IMR-90 (cell line): ENCODE measurements around the gene MLKL. TPM values are rescaled to one million over a fixed set of nuclear protein-coding genes. Genes with fewer than 3 reads are reported as not detected.

Source experiments
- ATAC-seq: fragments of 200-7000 bp; cut with Tn5 transposase; 2 replicates; pipeline ENCODE4 v1.9.1; 2020; ENCODE audit warnings: low read depth, mild to moderate bottlenecking, moderate library complexity
- BruUV-seq: library from RNA; stranded (reverse); fragments of 400-500 nt; replicated peaks from 2 replicates; lab custom pipeline; 2021; lab: Mats Ljungman, UMichigan
- CTCF ChIA-PET: fragments of 300-600 bp; formaldehyde crosslinking; extraction: SDS; loops from one replicate; lab custom pipeline; 2021; ENCODE audit warnings: antibody characterized with exemption; lab: Yijun Ruan, JAX
- POLR2A ChIA-PET: fragments of 300-600 bp; sonication (Branson Sonifier 250); formaldehyde crosslinking; loops from one replicate; lab custom pipeline; 2022; ENCODE audit warnings: antibody characterized with exemption; ENCODE audit not compliant: unreplicated experiment; lab: Charles Lee
- DNase-seq: peaks from one replicate; pipeline ENCODE4 v3.0.0; 2013
- H2AFZ ChIP-seq: replicated peaks from 2 replicates; pipeline ENCODE3; 2013; ENCODE audit warnings: low read length, mild to moderate bottlenecking; ENCODE audit not compliant: poor library complexity
- H2AK5ac ChIP-seq: 2 replicates; pipeline ENCODE4 v1.6.1; 2013; ENCODE audit warnings: low read depth, low read length, inconsistent platforms
- H2AK9ac ChIP-seq: replicated peaks from 2 replicates; pipeline ENCODE3; 2013; ENCODE audit warnings: mild to moderate bottlenecking, low read depth, low read length, moderate library complexity; ENCODE audit not compliant: poor library complexity
- H2BK120ac ChIP-seq: 2 replicates; pipeline ENCODE4 v1.6.1; 2013; ENCODE audit warnings: low read depth, low read length, inconsistent platforms
- H2BK15ac ChIP-seq: 3 replicates; pipeline ENCODE4 v1.6.1; 2013; ENCODE audit warnings: low read depth, low read length, inconsistent platforms
- H2BK20ac ChIP-seq: 2 replicates; pipeline ENCODE4 v1.6.1; 2013; ENCODE audit warnings: low read depth, mild to moderate bottlenecking, inconsistent platforms, low read length, moderate library complexity
- H2BK5ac ChIP-seq: 2 replicates; pipeline ENCODE4 v1.6.1; 2013; ENCODE audit warnings: mild to moderate bottlenecking, low read depth, low read length, inconsistent platforms; ENCODE audit not compliant: poor library complexity, severe bottlenecking
- H3K14ac ChIP-seq: replicated peaks from 2 replicates; pipeline ENCODE4 v1.6.1; 2013; ENCODE audit warnings: low read depth, low read length, inconsistent platforms
- H3K18ac ChIP-seq: 2 replicates; pipeline ENCODE4 v1.6.1; 2013; ENCODE audit warnings: low read depth, low read length, control low read depth
- H3K23ac ChIP-seq: 2 replicates; pipeline ENCODE4 v1.6.1; 2013; ENCODE audit warnings: low read depth, low read length, inconsistent platforms
- H3K27ac ChIP-seq: 2 replicates; pipeline ENCODE4 v1.5.1; 2013; ENCODE audit warnings: mild to moderate bottlenecking, control low read depth, low read length; ENCODE audit not compliant: insufficient read depth
- H3K27me3 ChIP-seq: 2 replicates; pipeline ENCODE4 v1.6.1; 2013; ENCODE audit warnings: low read length; ENCODE audit not compliant: control insufficient read depth, insufficient read depth
- H3K36me3 ChIP-seq: 2 replicates; pipeline ENCODE4 v1.6.1; 2013; ENCODE audit warnings: low read length, mixed read lengths; ENCODE audit not compliant: control insufficient read depth, insufficient read depth
- H3K4ac ChIP-seq: 2 replicates; pipeline ENCODE4 v1.6.1; 2013; ENCODE audit warnings: low read depth, low read length, inconsistent platforms
- H3K4me1 ChIP-seq: 2 replicates; pipeline ENCODE4 v1.6.1; 2013; ENCODE audit warnings: low read length, mixed read lengths; ENCODE audit not compliant: control insufficient read depth, insufficient read depth
- H3K4me2 ChIP-seq: 2 replicates; pipeline ENCODE4 v1.6.1; 2013; ENCODE audit warnings: low read depth, mild to moderate bottlenecking, control low read depth, low read length, moderate library complexity
- H3K4me3 ChIP-seq: 2 replicates; pipeline ENCODE4 v1.5.1; 2013; ENCODE audit warnings: low read depth, mild to moderate bottlenecking, control low read depth, low read length, moderate library complexity; ENCODE audit not compliant: insufficient read depth
- H3K56ac ChIP-seq: 2 replicates; pipeline ENCODE4 v1.6.1; 2013; ENCODE audit warnings: low read length, inconsistent platforms; ENCODE audit not compliant: insufficient read depth; ENCODE audit errors: extremely low read depth
- H3K79me1 ChIP-seq, 2 experiments: 2 replicates each; pipeline ENCODE4 v1.6.1; 2013; ENCODE audit warnings: low read length in 2 of 2, inconsistent platforms in 1 of 2, low read depth in 1 of 2
- H3K9ac ChIP-seq: 2 replicates; pipeline ENCODE4 v1.6.1; 2013; ENCODE audit warnings: low read depth, low read length, control low read depth
- H3K9me1 ChIP-seq: 2 replicates; pipeline ENCODE4 v1.6.1; 2013; ENCODE audit warnings: low read length, inconsistent platforms; ENCODE audit not compliant: insufficient read depth
- H3K9me3 ChIP-seq: 2 replicates; pipeline ENCODE4 v1.6.1; 2013; ENCODE audit warnings: low read length; ENCODE audit not compliant: control insufficient read depth, insufficient read depth
- H4K20me1 ChIP-seq: 2 replicates; pipeline ENCODE4 v1.6.1; 2013; ENCODE audit warnings: low read length, inconsistent platforms; ENCODE audit not compliant: insufficient read depth
- H4K5ac ChIP-seq: 2 replicates; pipeline ENCODE4 v1.6.1; 2013; ENCODE audit warnings: mild to moderate bottlenecking, low read depth, low read length, control low read depth
- H4K8ac ChIP-seq, 2 experiments: 2 replicates each; pipeline ENCODE4 v1.6.1; 2013; ENCODE audit warnings: low read depth in 2 of 2, low read length in 2 of 2, control low read depth in 1 of 2, inconsistent platforms in 1 of 2
- H4K91ac ChIP-seq: 2 replicates; pipeline ENCODE4 v1.6.1; 2013; ENCODE audit warnings: low read depth, low read length, inconsistent platforms; ENCODE audit not compliant: insufficient read depth
- BHLHE40 ChIP-seq: fragments of 150-350 bp; IDR thresholded peaks from 2 replicates; pipeline ENCODE4 v1.6.1; 2016; ENCODE audit warnings: mild to moderate bottlenecking, low read depth, low read length
- FOS ChIP-seq: fragments of 150-350 bp; IDR thresholded peaks from 2 replicates; pipeline ENCODE4 v1.6.1; 2016; ENCODE audit warnings: low read depth, low read length
- MAZ ChIP-seq: IDR thresholded peaks from 2 replicates; pipeline ENCODE4 v1.6.1; 2012; ENCODE audit warnings: low read depth, mild to moderate bottlenecking, low read length, improper control_type of control experiment, moderate library complexity, borderline replicate concordance
- MXI1 ChIP-seq: IDR thresholded peaks from 2 replicates; pipeline ENCODE4 v1.6.1; 2012; ENCODE audit warnings: low read depth, mild to moderate bottlenecking, low read length, moderate library complexity, borderline replicate concordance
- NFE2L2 ChIP-seq: fragments of 150-350 bp; IDR thresholded peaks from 2 replicates; pipeline ENCODE4 v1.6.1; 2016; ENCODE audit warnings: low read depth, mild to moderate bottlenecking, low read length
- POLR2A ChIP-seq: IDR thresholded peaks from 2 replicates; pipeline ENCODE4 v1.6.1; 2012; ENCODE audit warnings: mild to moderate bottlenecking, low read depth, low read length
- RAD21 ChIP-seq: IDR thresholded peaks from 2 replicates; pipeline ENCODE4 v1.6.1; 2012; ENCODE audit warnings: low read length, improper control_type of control experiment
- RCOR1 ChIP-seq: IDR thresholded peaks from 2 replicates; pipeline ENCODE4 v1.6.1; 2012; ENCODE audit warnings: mild to moderate bottlenecking, low read length, improper control_type of control experiment; ENCODE audit not compliant: insufficient replicate concordance
- SMC3 ChIP-seq: fragments of 150-350 bp; IDR thresholded peaks from 2 replicates; pipeline ENCODE4 v1.6.1; 2016; ENCODE audit warnings: low read depth, mild to moderate bottlenecking, antibody characterized with exemption, low read length, moderate library complexity
- USF2 ChIP-seq: fragments of 150-350 bp; IDR thresholded peaks from 2 replicates; pipeline ENCODE4 v1.6.1; 2017; ENCODE audit warnings: mild to moderate bottlenecking, antibody characterized with exemption, low read length, low read depth
- WGBS, 2 experiments: methylation state at CpG; one replicate each; pipeline versions ENCODE4 v1.1.5 to v1.1.7; 2013; ENCODE audit warnings: missing lambda C conversion rate in 2 of 2; ENCODE audit not compliant: insufficient read length in 1 of 2; ENCODE audit errors: extremely low coverage in 2 of 2; 5-methylcytosine and 5-hydroxymethylcytosine counted together
- dilution Hi-C: fragments of 300-500 bp; cut with HindIII; formaldehyde crosslinking; loops from one replicate; pipeline ENCODE4 v1.14.3; 2018; ENCODE audit warnings: low sequenced_read_pairs; ENCODE audit not compliant: unreplicated experiment
- in situ Hi-C: fragments of 300-500 bp; cut with MboI; formaldehyde crosslinking; loops from 3 replicates; pipeline ENCODE4 v1.14.3; 2019; ENCODE audit warnings: low sequenced_read_pairs, inconsistent platforms, mixed read lengths
- intact Hi-C: fragments of 100-400 bp; cut with micrococcal nuclease; formaldehyde crosslinking; loops from 2 replicates; pipeline ENCODE4 v1.10.0; 2022
- polyA plus RNA-seq, 3 experiments: library from polyadenylated mRNA; depleted of rRNA; stranded (reverse); fragments of >200 nt; gene quantifications; 2 replicates each; pipeline ENCODE4 v1.2.3, GENCODE V29; 2012; ENCODE audit warnings: low replicate concordance in 1 of 3
- total RNA-seq: library from RNA; depleted of rRNA; stranded (reverse); fragments of >200 nt; gene quantifications from 2 replicates; pipeline ENCODE4 v1.2.3, GENCODE V29; 2012

MLKL gene
- total and polyA plus RNA-seq, 2 of the 4 experiments (the other 2 are of a cell fraction), result 3.6 to 4.5 TPM

- Histone ChIP-seq H3K23ac (no peak overlapping the region), H3K9me1 (no peaks in the 10 kb centered on the region), H3K27me3 (no peaks in the 10 kb centered on the region), H3K56ac (no peak overlapping the region), H2AFZ (no peak overlapping the region), H3K9me3 (no peaks in the 10 kb centered on the region), H3K4ac (no peak overlapping the region), H3K4me2 (no peak overlapping the region), H2BK15ac (no peak overlapping the region), H3K14ac (no peak overlapping the region), H3K9ac (no peak overlapping the region), H2BK20ac (no peak overlapping the region), H4K91ac (no peak overlapping the region), H3K4me1 (no peaks in the 10 kb centered on the region), H2BK5ac (no peak overlapping the region), H3K18ac (no peak overlapping the region), H3K27ac (no peak overlapping the region), H2BK120ac (no peak overlapping the region), H3K79me1 (no peaks in the 10 kb centered on the region; a peak in 1 of 4 replicates), H4K8ac (no peak overlapping the region), H2AK9ac (no peak overlapping the region), H4K20me1 (no peaks in the 10 kb centered on the region), H2AK5ac (no peak overlapping the region), H3K4me3 (no peak overlapping the region), H3K36me3 (peaks cover 3% of the 10 kb centered on the region), H4K5ac (no peak overlapping the region)
- dilution Hi-C loops, result no loop called here
- ChIA-PET POLR2A (no interaction called here), CTCF (interaction anchor here (1.1 kb wide), 1 partner anchor 28 kb away, joined by 3 read pairs; no protein-coding TSS in a partner anchor)
- no peak for ATAC-seq
- DNase-seq, result no peak
- intact Hi-C loops, result no loop called here
- in situ Hi-C loops, result no loop called here
- TF ChIP-seq RAD21, result no peak
- TF ChIP-seq BHLHE40, result no peak
- TF ChIP-seq NFE2L2, result no peak
- TF ChIP-seq USF2, result no peak
- no peak for TF ChIP-seq FOS
- no peak for TF ChIP-seq MAZ
- no peak for TF ChIP-seq RCOR1
- TF ChIP-seq POLR2A, result no peak
- TF ChIP-seq MXI1, result no peak
- TF ChIP-seq SMC3, result no peak
- no TSS peak for BruUV-seq
- WGBS, 2 experiments, result no CpG with 5 or more reads among the region's 2 CpGs
Observed at GRCh38 chr16:74679983-74680382, 20.7 kb downstream of the MLKL start.
